Hepatocyte (in vitro differentiated cells): Measurements from ENCODE around the gene DENND5B. TPM values are rescaled to one million over a fixed set of nuclear protein-coding genes. Genes with fewer than 3 reads are reported as not detected.

Experiments
- DNase-seq: peaks from one replicate; pipeline ENCODE4 v3.0.0-alpha.2; 2016; ENCODE audit warnings: low spot score
- H2AFZ ChIP-seq: fragments of 200-600 bp; sonication (generic); 2 replicates; pipeline ENCODE4 v1.6.0; 2016; ENCODE audit warnings: antibody characterized with exemption, mild to moderate bottlenecking
- H3K27ac ChIP-seq: fragments of 200-600 bp; sonication (generic); 2 replicates; pipeline ENCODE4 v1.5.1; 2016; ENCODE audit warnings: mild to moderate bottlenecking
- H3K27me3 ChIP-seq: fragments of 200-600 bp; sonication (generic); 2 replicates; pipeline ENCODE4 v1.6.1; 2016
- H3K36me3 ChIP-seq: fragments of 200-600 bp; sonication (generic); replicated peaks from 2 replicates; pipeline ENCODE4 v1.5.1; 2016; ENCODE audit warnings: low read depth; ENCODE audit not compliant: insufficient read depth
- H3K4me1 ChIP-seq: fragments of 200-600 bp; sonication (generic); 2 replicates; pipeline ENCODE4 v1.5.1; 2016; ENCODE audit warnings: mild to moderate bottlenecking, moderate library complexity; ENCODE audit not compliant: insufficient read depth
- H3K4me2 ChIP-seq: fragments of 200-600 bp; sonication (generic); 2 replicates; pipeline ENCODE4 v1.6.0; 2016
- H3K4me3 ChIP-seq: fragments of 200-600 bp; sonication (generic); 2 replicates; pipeline ENCODE4 v1.5.1; 2016; ENCODE audit warnings: mild to moderate bottlenecking
- H3K79me2 ChIP-seq: fragments of 200-600 bp; sonication (generic); 2 replicates; pipeline ENCODE4 v1.6.0; 2017; ENCODE audit warnings: mild to moderate bottlenecking
- H3K9me2 ChIP-seq: fragments of 200-600 bp; sonication (generic); replicated peaks from 2 replicates; pipeline ENCODE4 v1.6.0; 2017; ENCODE audit warnings: mild to moderate bottlenecking; ENCODE audit not compliant: insufficient read depth
- H3K9me3 ChIP-seq: fragments of 200-600 bp; sonication (generic); 2 replicates; pipeline ENCODE4 v1.5.1; 2016; ENCODE audit warnings: low read depth, mild to moderate bottlenecking
- H4K20me1 ChIP-seq: fragments of 200-600 bp; sonication (generic); 2 replicates; pipeline ENCODE4 v1.6.0; 2016; ENCODE audit warnings: mild to moderate bottlenecking; ENCODE audit not compliant: insufficient read depth, poor library complexity, severe bottlenecking
- EZH2 ChIP-seq: fragments of 200-600 bp; sonication (generic); IDR thresholded peaks from 2 replicates; pipeline ENCODE4 v1.6.1; 2016; ENCODE audit warnings: antibody characterized with exemption, mild to moderate bottlenecking, borderline replicate concordance
- EZH2phosphoT487 ChIP-seq: fragments of 200-600 bp; sonication (generic); IDR thresholded peaks from one replicate; pipeline ENCODE4 v1.6.1; 2018; ENCODE audit warnings: antibody characterized with exemption, mild to moderate bottlenecking, low read depth, moderate library complexity; ENCODE audit not compliant: unreplicated experiment, severe bottlenecking
- WGBS: methylation state at CpG from one replicate; pipeline ENCODE4 v1.1.6; 2016; ENCODE audit warnings: low lambda C conversion rate; ENCODE audit errors: missing lambda C conversion rate; 5-methylcytosine and 5-hydroxymethylcytosine counted together
- polyA plus RNA-seq: library from polyadenylated mRNA; unstranded; fragments of >200 nt; fragmentation: Nextera tagmentation; extraction: Ambion mirVana; gene quantifications from 2 replicates; pipeline ENCODE4 v1.2.1, GENCODE V29; 2016
- total RNA-seq: library from RNA; depleted of rRNA; stranded (reverse); fragments of >200 nt; gene quantifications from 2 replicates; pipeline ENCODE4 v1.2.3, GENCODE V29; 2014
- TF ChIP-seq, protein P1 (sequence below): fragments of 200-600 bp; sonication (generic); IDR thresholded peaks from 2 replicates; pipeline ENCODE4 v1.5.1; 2016; ENCODE audit warnings: antibody characterized with exemption, mild to moderate bottlenecking; ENCODE audit not compliant: poor library complexity

Gene DENND5B
- total and polyA plus RNA-seq, 2 experiments from 2014 or later = 10.4 to 24.9 TPM

DNA sequence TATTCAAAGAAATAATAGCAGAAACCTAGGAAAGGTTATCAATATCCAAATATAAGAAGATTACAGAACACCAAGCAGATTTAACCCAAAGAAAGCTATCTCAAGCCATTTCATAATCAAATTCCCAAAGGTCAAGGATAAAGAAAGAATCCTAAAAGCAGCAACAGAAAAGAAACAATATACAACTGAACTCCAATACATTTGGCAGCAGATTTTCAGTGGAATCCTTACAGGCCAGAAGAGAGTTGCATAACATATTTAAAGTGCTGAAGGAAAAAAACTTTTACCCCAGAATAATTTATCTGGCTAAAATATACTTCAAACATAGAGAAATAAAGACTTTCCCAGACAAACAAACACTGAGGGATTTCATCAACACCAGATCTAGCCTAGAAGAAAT lies 54.3 kb downstream of the DENND5B start:
- H4K20me1 ChIP-seq = peaks cover 11% of the 10 kb centered on the region
- H3K79me2 ChIP-seq = peaks cover 84% of the 10 kb centered on the region
- H3K4me1 ChIP-seq = no peaks in the 10 kb centered on the region
- no peaks in the 10 kb centered on the region for H3K36me3 ChIP-seq
- no peak overlapping the region for H3K27ac ChIP-seq
- H2AFZ ChIP-seq = no peak overlapping the region
- no peak for DNase-seq
- H3K4me3 ChIP-seq = no peak overlapping the region
- H3K9me3 ChIP-seq = no peaks in the 10 kb centered on the region
- no peak overlapping the region for H3K4me2 ChIP-seq
- H3K27me3 ChIP-seq = no peaks in the 10 kb centered on the region
- H3K9me2 ChIP-seq = no peaks in the 10 kb centered on the region
- TF ChIP-seq, protein P1, sequence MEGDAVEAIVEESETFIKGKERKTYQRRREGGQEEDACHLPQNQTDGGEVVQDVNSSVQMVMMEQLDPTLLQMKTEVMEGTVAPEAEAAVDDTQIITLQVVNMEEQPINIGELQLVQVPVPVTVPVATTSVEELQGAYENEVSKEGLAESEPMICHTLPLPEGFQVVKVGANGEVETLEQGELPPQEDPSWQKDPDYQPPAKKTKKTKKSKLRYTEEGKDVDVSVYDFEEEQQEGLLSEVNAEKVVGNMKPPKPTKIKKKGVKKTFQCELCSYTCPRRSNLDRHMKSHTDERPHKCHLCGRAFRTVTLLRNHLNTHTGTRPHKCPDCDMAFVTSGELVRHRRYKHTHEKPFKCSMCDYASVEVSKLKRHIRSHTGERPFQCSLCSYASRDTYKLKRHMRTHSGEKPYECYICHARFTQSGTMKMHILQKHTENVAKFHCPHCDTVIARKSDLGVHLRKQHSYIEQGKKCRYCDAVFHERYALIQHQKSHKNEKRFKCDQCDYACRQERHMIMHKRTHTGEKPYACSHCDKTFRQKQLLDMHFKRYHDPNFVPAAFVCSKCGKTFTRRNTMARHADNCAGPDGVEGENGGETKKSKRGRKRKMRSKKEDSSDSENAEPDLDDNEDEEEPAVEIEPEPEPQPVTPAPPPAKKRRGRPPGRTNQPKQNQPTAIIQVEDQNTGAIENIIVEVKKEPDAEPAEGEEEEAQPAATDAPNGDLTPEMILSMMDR = no peak
- TF ChIP-seq EZH2 (no peak), EZH2phosphoT487 (no peak)

DNA sequence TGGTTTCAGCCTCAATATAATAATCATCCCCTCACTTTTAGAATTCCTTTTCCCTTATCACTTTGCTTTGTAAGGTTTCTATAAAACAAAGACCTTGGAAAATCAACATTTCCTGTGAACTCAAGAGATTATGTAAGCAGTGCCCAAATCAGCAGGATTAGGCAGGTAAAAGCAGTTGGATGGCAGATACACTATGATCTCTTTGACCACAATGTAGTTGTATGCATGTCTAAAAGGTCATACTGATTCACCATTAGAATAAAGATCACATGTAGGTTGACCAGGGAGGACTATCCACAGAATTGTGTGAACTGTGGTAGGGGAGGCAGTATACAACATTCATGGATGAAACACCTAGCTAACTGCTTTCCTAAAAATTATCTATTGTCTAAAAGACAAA lies 57.5 kb downstream of the DENND5B start:
- Histone ChIP-seq H3K36me3 (no peaks in the 10 kb centered on the region), H3K79me2 (peaks cover 85% of the 10 kb centered on the region), H3K4me1 (no peaks in the 10 kb centered on the region), H3K9me3 (no peaks in the 10 kb centered on the region), H3K9me2 (no peaks in the 10 kb centered on the region), H3K4me3 (no peak overlapping the region), H3K27me3 (no peaks in the 10 kb centered on the region), H2AFZ (no peak overlapping the region), H3K27ac (no peak overlapping the region), H3K4me2 (no peak overlapping the region), H4K20me1 (peaks cover 7% of the 10 kb centered on the region)
- no peak for TF ChIP-seq EZH2phosphoT487
- TF ChIP-seq EZH2 = no peak
- TF ChIP-seq, protein P1 = no peak
- no peak for DNase-seq

DNA sequence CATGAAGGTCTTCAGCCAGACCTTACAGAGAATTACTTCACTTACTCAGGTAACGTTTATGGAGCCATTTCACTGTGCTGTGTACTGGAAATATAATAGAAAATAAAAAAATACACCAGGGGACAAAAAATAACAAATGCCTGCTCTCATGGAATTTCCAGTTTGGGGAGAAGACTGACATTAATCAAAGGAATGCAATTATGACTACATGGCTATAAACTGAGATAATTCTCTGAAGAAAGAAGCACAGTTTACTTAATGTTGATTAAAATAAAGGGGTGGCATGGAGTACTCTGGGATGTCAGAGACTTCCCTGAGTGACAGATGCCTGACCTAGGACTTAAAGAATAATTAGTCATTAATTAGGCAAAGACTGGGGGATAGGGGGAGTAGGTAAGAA lies 59.0 kb downstream of the DENND5B start:
- no peak overlapping the region for H3K4me2 ChIP-seq
- H4K20me1 ChIP-seq = peaks cover 6% of the 10 kb centered on the region
- no peaks in the 10 kb centered on the region for H3K9me2 ChIP-seq
- no peaks in the 10 kb centered on the region for H3K4me1 ChIP-seq
- no peak overlapping the region for H3K4me3 ChIP-seq
- no peaks in the 10 kb centered on the region for H3K27me3 ChIP-seq
- H3K79me2 ChIP-seq = peaks cover 84% of the 10 kb centered on the region
- H2AFZ ChIP-seq = no peak overlapping the region
- H3K9me3 ChIP-seq = no peaks in the 10 kb centered on the region
- H3K27ac ChIP-seq = no peak overlapping the region
- 85% methylated on average over 1 of the region's 1 CpG for WGBS
- DNase-seq = no peak
- TF ChIP-seq, protein P1 = no peak
- TF ChIP-seq EZH2 (no peak), EZH2phosphoT487 (no peak)
- H3K36me3 ChIP-seq = no peaks in the 10 kb centered on the region

DNA sequence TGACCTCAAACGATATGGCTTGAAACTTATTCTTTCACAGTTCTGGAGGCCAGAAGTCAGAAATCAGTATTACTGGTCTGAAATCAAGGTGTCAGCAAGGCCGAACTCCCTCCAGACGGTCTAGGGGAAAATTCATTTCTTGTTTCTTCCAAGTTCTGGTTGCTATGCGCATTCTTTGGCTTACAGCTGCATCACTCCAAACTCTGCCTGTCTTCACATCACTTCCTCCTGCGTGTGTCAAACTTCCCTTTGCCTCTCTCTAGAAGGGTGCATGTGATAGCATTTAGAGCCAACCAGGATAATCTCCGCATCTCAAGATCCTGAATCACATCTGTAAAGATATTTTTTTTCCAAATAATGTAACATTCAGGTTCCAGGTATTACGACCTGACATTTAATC lies 62.8 kb downstream of the DENND5B start:
- peaks cover 85% of the 10 kb centered on the region for H3K79me2 ChIP-seq
- H3K4me1 ChIP-seq = peaks cover 12% of the 10 kb centered on the region
- no peak overlapping the region for H2AFZ ChIP-seq
- no peaks in the 10 kb centered on the region for H3K27me3 ChIP-seq
- TF ChIP-seq, protein P1 = no peak
- TF ChIP-seq EZH2phosphoT487 (no peak), EZH2 (no peak)
- no peak overlapping the region for H3K4me2 ChIP-seq
- peaks cover 7% of the 10 kb centered on the region for H4K20me1 ChIP-seq
- no peak for DNase-seq
- H3K4me3 ChIP-seq = no peak overlapping the region
- no peak overlapping the region for H3K27ac ChIP-seq
- H3K9me3 ChIP-seq = no peaks in the 10 kb centered on the region
- no peaks in the 10 kb centered on the region for H3K9me2 ChIP-seq
- H3K36me3 ChIP-seq = no peaks in the 10 kb centered on the region
- WGBS = 96% methylated on average over 7 of the region's 7 CpGs
